ENCODE results near the gene KRTAP10-4. TPM values are rescaled to one million over a fixed set of nuclear protein-coding genes. Genes with fewer than 3 reads are reported as not detected.

KRTAP10-4 gene
- total and polyA plus RNA-seq, 2 experiments from 2014 or later: not detected

GRCh38 chr21:44615466-44615865 lies 41.9 kb downstream of the KRTAP10-4 start:
- H3K4me3 Mint-ChIP-seq: no peak overlapping the region
- TF ChIP-seq CTCF (conservative IDR thresholded peaks at IDR 0.05; ENCODE audit: low read depth in 2 of 2): no peak
- TF ChIP-seq ETS1 (IDR thresholded peaks at IDR 0.05): no peak
- TF ChIP-seq EZH2 (IDR thresholded peaks at IDR 0.05; ENCODE audit: low read depth, unreplicated experiment): no peak
- no peak for TF ChIP-seq CREB1 (CRISPR knock-in tag; IDR thresholded peaks at IDR 0.05; ENCODE audit: low read depth)
- TF ChIP-seq REST (IDR thresholded peaks at IDR 0.05; ENCODE audit: unreplicated experiment): no peak
- TF ChIP-seq JUNB (IDR thresholded peaks at IDR 0.05; ENCODE audit: unreplicated experiment): no peak

GRCh38 chr21:44615911-44616590 lies 42.5 kb downstream of the KRTAP10-4 start:
- H3K9me2 ChIP-seq (ENCODE audit: insufficient read depth): no peaks in the 10 kb centered on the region
- peaks cover 25% of the 10 kb centered on the region for H3K36me3 Mint-ChIP-seq (ENCODE audit: low read depth)
- H3F3A ChIP-seq (replicated peaks; ENCODE audit: low read depth): no peaks in the 10 kb centered on the region
- H3K4me3 Mint-ChIP-seq: no peak overlapping the region
- no peak overlapping the region for H3K27ac ChIP-seq (ENCODE audit: low read depth)
- ATAC-seq: no peak
- H3K27ac Mint-ChIP-seq: no peak overlapping the region
- peaks cover 23% of the 10 kb centered on the region for H3K4me1 Mint-ChIP-seq
- H4K20me1 ChIP-seq (replicated peaks; ENCODE audit: insufficient read depth): no peaks in the 10 kb centered on the region
- no peak overlapping the region for H3K4me3 ChIP-seq
- H3K9me3 Mint-ChIP-seq: peaks cover 41% of the 10 kb centered on the region
- H3K79me2 ChIP-seq (replicated peaks; ENCODE audit: insufficient read depth): no peaks in the 10 kb centered on the region
- H3K27me3 ChIP-seq (ENCODE audit: insufficient read depth): no peaks in the 10 kb centered on the region
- H3K36me3 ChIP-seq (ENCODE audit: insufficient read depth): no peaks in the 10 kb centered on the region
- no peaks in the 10 kb centered on the region for H3K4me1 ChIP-seq (ENCODE audit: insufficient read depth)
- H3K4me2 ChIP-seq: no peak overlapping the region
- no peak for DNase-seq (ENCODE audit: low spot score)
- peak overlapping the region; percentile 47; the same call in 1 of the 2 replicates for H2AFZ ChIP-seq
- H3K27me3 Mint-ChIP-seq (ENCODE audit: insufficient read depth, low read depth, poor library complexity): peaks cover 11% of the 10 kb centered on the region
- TF ChIP-seq EZH2 (IDR thresholded peaks at IDR 0.05; ENCODE audit: low read depth, unreplicated experiment) (no peak), ETS1 (IDR thresholded peaks at IDR 0.05) (no peak), POLR2AphosphoS5 (IDR thresholded peaks at IDR 0.05; ENCODE audit: low read depth) (no peak), JUNB (IDR thresholded peaks at IDR 0.05; ENCODE audit: unreplicated experiment) (no peak), STAT1 (IDR thresholded peaks at IDR 0.05; ENCODE audit: unreplicated experiment) (no peak)

More at GRCh38 chr21:44615466-44615865, 41.9 kb downstream of the KRTAP10-4 start:
- H3K27me3 Mint-ChIP-seq (ENCODE audit: insufficient read depth, low read depth, poor library complexity): peaks cover 11% of the 10 kb centered on the region
- no peaks in the 10 kb centered on the region for H3K79me2 ChIP-seq (replicated peaks; ENCODE audit: insufficient read depth)
- no peaks in the 10 kb centered on the region for H3K27me3 ChIP-seq (ENCODE audit: insufficient read depth)
- peaks cover 27% of the 10 kb centered on the region for H3K36me3 Mint-ChIP-seq (ENCODE audit: low read depth)
- no peak overlapping the region for H3K27ac ChIP-seq (ENCODE audit: low read depth)
- no peaks in the 10 kb centered on the region for H3F3A ChIP-seq (replicated peaks; ENCODE audit: low read depth)
- H3K9me2 ChIP-seq (ENCODE audit: insufficient read depth): no peaks in the 10 kb centered on the region
- DNase-seq (ENCODE audit: low spot score): no peak
- H4K20me1 ChIP-seq (replicated peaks; ENCODE audit: insufficient read depth): no peaks in the 10 kb centered on the region
- H3K36me3 ChIP-seq (ENCODE audit: insufficient read depth): no peaks in the 10 kb centered on the region
- H3K9me3 Mint-ChIP-seq: peaks cover 42% of the 10 kb centered on the region
- peaks cover 23% of the 10 kb centered on the region for H3K4me1 Mint-ChIP-seq
- no peak overlapping the region for H3K27ac Mint-ChIP-seq
- H3K4me2 ChIP-seq: no peak overlapping the region
- no peak for ATAC-seq
- H2AFZ ChIP-seq: no peak overlapping the region
- H3K4me1 ChIP-seq (ENCODE audit: insufficient read depth): no peaks in the 10 kb centered on the region
- no peak overlapping the region for H3K4me3 ChIP-seq

Measured in GM23338 (cell line).